Measurements from ENCODE around the gene WDR7. TPM values are rescaled to one million over a fixed set of nuclear protein-coding genes. Genes with fewer than 3 reads are reported as not detected.

Gene WDR7
- total and polyA plus RNA-seq, 2 experiments from 2014 or later: 7.0 to 14.8 TPM

DNA sequence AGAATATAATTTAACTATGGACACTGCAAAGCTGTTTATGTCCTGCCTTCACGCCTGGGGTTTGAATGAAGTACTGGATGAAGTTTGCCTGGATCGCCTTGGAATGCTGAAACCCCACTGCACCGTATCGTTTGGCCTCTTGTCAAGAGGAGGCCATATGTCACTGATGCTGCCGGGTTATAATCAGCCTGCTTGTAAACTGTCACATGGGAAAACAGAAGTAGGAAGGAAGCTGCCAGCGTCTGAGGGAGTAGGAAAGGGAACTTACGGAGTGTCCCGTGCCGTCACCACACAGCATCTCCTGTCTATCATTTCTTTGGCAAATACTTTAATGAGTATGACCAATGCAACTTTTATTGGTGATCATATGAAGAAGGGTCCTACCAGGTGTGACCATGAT lies 105.8 kb downstream of the WDR7 start:
- DNase-seq (ENCODE audit: low spot score): no peak
- Mint-ChIP-seq H3K9me3 (no peaks in the 10 kb centered on the region), H3K4me1 (no peaks in the 10 kb centered on the region), H3K27me3 (ENCODE audit: insufficient read depth, low read depth, poor library complexity) (no peaks in the 10 kb centered on the region), H3K27ac (no peak overlapping the region), H3K4me3 (no peak overlapping the region), H3K36me3 (ENCODE audit: low read depth) (no peaks in the 10 kb centered on the region)
- Histone ChIP-seq H3K4me2 (no peak overlapping the region), H3F3A (replicated peaks; ENCODE audit: low read depth) (no peaks in the 10 kb centered on the region), H3K79me2 (replicated peaks; ENCODE audit: insufficient read depth) (no peaks in the 10 kb centered on the region), H3K4me3 (no peak overlapping the region), H4K20me1 (replicated peaks; ENCODE audit: insufficient read depth) (no peaks in the 10 kb centered on the region), H3K36me3 (ENCODE audit: insufficient read depth) (no peaks in the 10 kb centered on the region), H3K27me3 (ENCODE audit: insufficient read depth) (no peaks in the 10 kb centered on the region), H3K9me2 (ENCODE audit: insufficient read depth) (no peaks in the 10 kb centered on the region), H3K4me1 (ENCODE audit: insufficient read depth) (no peaks in the 10 kb centered on the region), H3K27ac (ENCODE audit: low read depth) (no peak overlapping the region), H2AFZ (no peak overlapping the region)
- TF ChIP-seq ZNF331 (CRISPR knock-in tag; IDR thresholded peaks at IDR 0.05; ENCODE audit: low read depth): no peak
- TF ChIP-seq EZH2phosphoT487 (IDR thresholded peaks at IDR 0.05; ENCODE audit: unreplicated experiment): no peak
- TF ChIP-seq POLR2AphosphoS5 (IDR thresholded peaks at IDR 0.05; ENCODE audit: low read depth): no peak
- TF ChIP-seq EZH2 (IDR thresholded peaks at IDR 0.05; ENCODE audit: low read depth, unreplicated experiment): no peak
- no peak for TF ChIP-seq STAT1 (IDR thresholded peaks at IDR 0.05; ENCODE audit: unreplicated experiment)
- no peak for TF ChIP-seq JUNB (IDR thresholded peaks at IDR 0.05; ENCODE audit: unreplicated experiment)
- TF ChIP-seq, protein P1, sequence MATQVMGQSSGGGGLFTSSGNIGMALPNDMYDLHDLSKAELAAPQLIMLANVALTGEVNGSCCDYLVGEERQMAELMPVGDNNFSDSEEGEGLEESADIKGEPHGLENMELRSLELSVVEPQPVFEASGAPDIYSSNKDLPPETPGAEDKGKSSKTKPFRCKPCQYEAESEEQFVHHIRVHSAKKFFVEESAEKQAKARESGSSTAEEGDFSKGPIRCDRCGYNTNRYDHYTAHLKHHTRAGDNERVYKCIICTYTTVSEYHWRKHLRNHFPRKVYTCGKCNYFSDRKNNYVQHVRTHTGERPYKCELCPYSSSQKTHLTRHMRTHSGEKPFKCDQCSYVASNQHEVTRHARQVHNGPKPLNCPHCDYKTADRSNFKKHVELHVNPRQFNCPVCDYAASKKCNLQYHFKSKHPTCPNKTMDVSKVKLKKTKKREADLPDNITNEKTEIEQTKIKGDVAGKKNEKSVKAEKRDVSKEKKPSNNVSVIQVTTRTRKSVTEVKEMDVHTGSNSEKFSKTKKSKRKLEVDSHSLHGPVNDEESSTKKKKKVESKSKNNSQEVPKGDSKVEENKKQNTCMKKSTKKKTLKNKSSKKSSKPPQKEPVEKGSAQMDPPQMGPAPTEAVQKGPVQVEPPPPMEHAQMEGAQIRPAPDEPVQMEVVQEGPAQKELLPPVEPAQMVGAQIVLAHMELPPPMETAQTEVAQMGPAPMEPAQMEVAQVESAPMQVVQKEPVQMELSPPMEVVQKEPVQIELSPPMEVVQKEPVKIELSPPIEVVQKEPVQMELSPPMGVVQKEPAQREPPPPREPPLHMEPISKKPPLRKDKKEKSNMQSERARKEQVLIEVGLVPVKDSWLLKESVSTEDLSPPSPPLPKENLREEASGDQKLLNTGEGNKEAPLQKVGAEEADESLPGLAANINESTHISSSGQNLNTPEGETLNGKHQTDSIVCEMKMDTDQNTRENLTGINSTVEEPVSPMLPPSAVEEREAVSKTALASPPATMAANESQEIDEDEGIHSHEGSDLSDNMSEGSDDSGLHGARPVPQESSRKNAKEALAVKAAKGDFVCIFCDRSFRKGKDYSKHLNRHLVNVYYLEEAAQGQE (IDR thresholded peaks at IDR 0.05; ENCODE audit: unreplicated experiment): no peak
- TF ChIP-seq, protein P2, sequence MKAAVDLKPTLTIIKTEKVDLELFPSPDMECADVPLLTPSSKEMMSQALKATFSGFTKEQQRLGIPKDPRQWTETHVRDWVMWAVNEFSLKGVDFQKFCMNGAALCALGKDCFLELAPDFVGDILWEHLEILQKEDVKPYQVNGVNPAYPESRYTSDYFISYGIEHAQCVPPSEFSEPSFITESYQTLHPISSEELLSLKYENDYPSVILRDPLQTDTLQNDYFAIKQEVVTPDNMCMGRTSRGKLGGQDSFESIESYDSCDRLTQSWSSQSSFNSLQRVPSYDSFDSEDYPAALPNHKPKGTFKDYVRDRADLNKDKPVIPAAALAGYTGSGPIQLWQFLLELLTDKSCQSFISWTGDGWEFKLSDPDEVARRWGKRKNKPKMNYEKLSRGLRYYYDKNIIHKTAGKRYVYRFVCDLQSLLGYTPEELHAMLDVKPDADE (IDR thresholded peaks at IDR 0.05): no peak
- TF ChIP-seq, protein P3, sequence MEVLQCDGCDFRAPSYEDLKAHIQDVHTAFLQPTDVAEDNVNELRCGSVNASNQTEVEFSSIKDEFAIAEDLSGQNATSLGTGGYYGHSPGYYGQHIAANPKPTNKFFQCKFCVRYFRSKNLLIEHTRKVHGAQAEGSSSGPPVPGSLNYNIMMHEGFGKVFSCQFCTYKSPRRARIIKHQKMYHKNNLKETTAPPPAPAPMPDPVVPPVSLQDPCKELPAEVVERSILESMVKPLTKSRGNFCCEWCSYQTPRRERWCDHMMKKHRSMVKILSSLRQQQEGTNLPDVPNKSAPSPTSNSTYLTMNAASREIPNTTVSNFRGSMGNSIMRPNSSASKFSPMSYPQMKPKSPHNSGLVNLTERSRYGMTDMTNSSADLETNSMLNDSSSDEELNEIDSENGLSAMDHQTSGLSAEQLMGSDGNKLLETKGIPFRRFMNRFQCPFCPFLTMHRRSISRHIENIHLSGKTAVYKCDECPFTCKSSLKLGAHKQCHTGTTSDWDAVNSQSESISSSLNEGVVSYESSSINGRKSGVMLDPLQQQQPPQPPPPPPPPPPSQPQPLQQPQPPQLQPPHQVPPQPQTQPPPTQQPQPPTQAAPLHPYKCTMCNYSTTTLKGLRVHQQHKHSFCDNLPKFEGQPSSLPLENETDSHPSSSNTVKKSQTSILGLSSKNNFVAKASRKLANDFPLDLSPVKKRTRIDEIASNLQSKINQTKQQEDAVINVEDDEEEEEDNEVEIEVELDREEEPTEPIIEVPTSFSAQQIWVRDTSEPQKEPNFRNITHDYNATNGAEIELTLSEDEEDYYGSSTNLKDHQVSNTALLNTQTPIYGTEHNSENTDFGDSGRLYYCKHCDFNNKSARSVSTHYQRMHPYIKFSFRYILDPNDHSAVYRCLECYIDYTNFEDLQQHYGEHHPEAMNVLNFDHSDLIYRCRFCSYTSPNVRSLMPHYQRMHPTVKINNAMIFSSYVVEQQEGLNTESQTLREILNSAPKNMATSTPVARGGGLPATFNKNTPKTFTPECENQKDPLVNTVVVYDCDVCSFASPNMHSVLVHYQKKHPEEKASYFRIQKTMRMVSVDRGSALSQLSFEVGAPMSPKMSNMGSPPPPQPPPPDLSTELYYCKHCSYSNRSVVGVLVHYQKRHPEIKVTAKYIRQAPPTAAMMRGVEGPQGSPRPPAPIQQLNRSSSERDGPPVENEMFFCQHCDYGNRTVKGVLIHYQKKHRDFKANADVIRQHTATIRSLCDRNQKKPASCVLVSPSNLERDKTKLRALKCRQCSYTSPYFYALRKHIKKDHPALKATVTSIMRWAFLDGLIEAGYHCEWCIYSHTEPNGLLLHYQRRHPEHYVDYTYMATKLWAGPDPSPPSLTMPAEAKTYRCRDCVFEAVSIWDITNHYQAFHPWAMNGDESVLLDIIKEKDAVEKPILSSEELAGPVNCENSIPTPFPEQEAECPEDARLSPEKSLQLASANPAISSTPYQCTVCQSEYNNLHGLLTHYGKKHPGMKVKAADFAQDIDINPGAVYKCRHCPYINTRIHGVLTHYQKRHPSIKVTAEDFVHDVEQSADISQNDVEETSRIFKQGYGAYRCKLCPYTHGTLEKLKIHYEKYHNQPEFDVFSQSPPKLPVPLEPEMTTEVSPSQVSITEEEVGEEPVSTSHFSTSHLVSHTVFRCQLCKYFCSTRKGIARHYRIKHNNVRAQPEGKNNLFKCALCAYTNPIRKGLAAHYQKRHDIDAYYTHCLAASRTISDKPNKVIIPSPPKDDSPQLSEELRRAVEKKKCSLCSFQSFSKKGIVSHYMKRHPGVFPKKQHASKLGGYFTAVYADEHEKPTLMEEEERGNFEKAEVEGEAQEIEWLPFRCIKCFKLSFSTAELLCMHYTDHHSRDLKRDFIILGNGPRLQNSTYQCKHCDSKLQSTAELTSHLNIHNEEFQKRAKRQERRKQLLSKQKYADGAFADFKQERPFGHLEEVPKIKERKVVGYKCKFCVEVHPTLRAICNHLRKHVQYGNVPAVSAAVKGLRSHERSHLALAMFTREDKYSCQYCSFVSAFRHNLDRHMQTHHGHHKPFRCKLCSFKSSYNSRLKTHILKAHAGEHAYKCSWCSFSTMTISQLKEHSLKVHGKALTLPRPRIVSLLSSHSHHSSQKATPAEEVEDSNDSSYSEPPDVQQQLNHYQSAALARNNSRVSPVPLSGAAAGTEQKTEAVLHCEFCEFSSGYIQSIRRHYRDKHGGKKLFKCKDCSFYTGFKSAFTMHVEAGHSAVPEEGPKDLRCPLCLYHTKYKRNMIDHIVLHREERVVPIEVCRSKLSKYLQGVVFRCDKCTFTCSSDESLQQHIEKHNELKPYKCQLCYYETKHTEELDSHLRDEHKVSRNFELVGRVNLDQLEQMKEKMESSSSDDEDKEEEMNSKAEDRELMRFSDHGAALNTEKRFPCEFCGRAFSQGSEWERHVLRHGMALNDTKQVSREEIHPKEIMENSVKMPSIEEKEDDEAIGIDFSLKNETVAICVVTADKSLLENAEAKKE (CRISPR knock-in tag; IDR thresholded peaks at IDR 0.05): no peak
- no peak for TF ChIP-seq NANOG (IDR thresholded peaks at IDR 0.05; ENCODE audit: borderline replicate concordance)
- TF ChIP-seq ZNF114 (CRISPR knock-in tag; IDR thresholded peaks at IDR 0.05): no peak
- no peak for TF ChIP-seq CREB1 (CRISPR knock-in tag; IDR thresholded peaks at IDR 0.05; ENCODE audit: low read depth)
- TF ChIP-seq, protein P4, sequence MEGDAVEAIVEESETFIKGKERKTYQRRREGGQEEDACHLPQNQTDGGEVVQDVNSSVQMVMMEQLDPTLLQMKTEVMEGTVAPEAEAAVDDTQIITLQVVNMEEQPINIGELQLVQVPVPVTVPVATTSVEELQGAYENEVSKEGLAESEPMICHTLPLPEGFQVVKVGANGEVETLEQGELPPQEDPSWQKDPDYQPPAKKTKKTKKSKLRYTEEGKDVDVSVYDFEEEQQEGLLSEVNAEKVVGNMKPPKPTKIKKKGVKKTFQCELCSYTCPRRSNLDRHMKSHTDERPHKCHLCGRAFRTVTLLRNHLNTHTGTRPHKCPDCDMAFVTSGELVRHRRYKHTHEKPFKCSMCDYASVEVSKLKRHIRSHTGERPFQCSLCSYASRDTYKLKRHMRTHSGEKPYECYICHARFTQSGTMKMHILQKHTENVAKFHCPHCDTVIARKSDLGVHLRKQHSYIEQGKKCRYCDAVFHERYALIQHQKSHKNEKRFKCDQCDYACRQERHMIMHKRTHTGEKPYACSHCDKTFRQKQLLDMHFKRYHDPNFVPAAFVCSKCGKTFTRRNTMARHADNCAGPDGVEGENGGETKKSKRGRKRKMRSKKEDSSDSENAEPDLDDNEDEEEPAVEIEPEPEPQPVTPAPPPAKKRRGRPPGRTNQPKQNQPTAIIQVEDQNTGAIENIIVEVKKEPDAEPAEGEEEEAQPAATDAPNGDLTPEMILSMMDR (conservative IDR thresholded peaks at IDR 0.05; ENCODE audit: low read depth in 2 of 2): no peak
- ATAC-seq: no peak
